NB4 (cell line): Measurements from ENCODE around the gene NOTCH1.

Experiments
- DNase-seq: peaks from one replicate; pipeline ENCODE4 v3.0.0; 2010; ENCODE audit warnings: low read depth
- H3K4me3 ChIP-seq: one replicate; pipeline ENCODE4 v1.5.1; 2011; ENCODE audit warnings: mild to moderate bottlenecking, low read depth, low read length, moderate library complexity
- MYC ChIP-seq: IDR thresholded peaks from 2 replicates; pipeline ENCODE4 v1.6.1; 2011; ENCODE audit warnings: low read depth, low read length
- POLR2A ChIP-seq: IDR thresholded peaks from 2 replicates; pipeline ENCODE4 v1.6.1; 2011; ENCODE audit warnings: mild to moderate bottlenecking; ENCODE audit not compliant: insufficient read length; ENCODE audit errors: extremely low read depth
- TF ChIP-seq, protein P1 (sequence below): IDR thresholded peaks from 2 replicates; pipeline ENCODE4 v1.6.1; 2011; ENCODE audit warnings: low read depth, low read length
- TF ChIP-seq, protein P2 (sequence below): IDR thresholded peaks from one replicate; pipeline ENCODE4 v1.5.1; 2012; ENCODE audit warnings: low read depth, low read length

The NOTCH1 gene

GRCh38 chr9:136448655-136449054 lies 97.2 kb downstream of the NOTCH1 start:
- DNase-seq, result no peak
- TF ChIP-seq, protein P1, sequence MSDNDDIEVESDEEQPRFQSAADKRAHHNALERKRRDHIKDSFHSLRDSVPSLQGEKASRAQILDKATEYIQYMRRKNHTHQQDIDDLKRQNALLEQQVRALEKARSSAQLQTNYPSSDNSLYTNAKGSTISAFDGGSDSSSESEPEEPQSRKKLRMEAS, result no peak
- TF ChIP-seq POLR2A (no peak), MYC (no peak)
- TF ChIP-seq, protein P2, sequence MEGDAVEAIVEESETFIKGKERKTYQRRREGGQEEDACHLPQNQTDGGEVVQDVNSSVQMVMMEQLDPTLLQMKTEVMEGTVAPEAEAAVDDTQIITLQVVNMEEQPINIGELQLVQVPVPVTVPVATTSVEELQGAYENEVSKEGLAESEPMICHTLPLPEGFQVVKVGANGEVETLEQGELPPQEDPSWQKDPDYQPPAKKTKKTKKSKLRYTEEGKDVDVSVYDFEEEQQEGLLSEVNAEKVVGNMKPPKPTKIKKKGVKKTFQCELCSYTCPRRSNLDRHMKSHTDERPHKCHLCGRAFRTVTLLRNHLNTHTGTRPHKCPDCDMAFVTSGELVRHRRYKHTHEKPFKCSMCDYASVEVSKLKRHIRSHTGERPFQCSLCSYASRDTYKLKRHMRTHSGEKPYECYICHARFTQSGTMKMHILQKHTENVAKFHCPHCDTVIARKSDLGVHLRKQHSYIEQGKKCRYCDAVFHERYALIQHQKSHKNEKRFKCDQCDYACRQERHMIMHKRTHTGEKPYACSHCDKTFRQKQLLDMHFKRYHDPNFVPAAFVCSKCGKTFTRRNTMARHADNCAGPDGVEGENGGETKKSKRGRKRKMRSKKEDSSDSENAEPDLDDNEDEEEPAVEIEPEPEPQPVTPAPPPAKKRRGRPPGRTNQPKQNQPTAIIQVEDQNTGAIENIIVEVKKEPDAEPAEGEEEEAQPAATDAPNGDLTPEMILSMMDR, result no peak
- no peak overlapping the region for H3K4me3 ChIP-seq

DNA sequence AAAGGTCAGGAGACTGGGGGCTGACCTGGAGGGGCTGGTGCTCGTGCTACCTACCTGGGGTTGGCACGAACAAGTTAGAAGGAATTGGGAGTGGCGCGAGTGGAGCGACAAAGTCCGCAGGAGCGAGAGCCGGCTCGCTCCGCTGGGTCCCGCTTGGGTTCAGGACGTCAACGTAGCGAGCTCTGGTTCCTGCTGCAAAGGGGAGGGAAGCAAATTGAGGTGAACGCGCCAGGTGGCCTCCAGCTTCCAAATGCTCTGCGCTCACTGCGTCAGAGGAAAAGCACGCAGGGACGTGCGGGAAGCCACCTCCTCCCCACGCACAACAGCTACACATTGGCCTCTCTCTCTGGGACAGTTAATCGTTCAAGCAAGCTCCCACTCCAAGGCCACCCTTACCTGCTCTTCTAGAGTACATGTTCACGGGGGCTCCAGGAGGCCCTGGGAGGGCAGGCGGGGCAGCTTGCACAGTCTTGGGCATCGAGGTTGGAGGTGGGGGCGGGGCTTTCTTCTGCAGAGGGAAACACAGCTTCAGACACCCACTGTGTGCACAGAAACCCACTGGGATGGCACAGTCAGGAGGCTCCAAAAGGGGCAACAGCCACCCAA lies 98.6 kb downstream of the NOTCH1 start:
- TF ChIP-seq, protein P1, result no peak
- TF ChIP-seq, protein P2, result no peak
- TF ChIP-seq MYC, result no peak
- no peak for TF ChIP-seq POLR2A
- DNase-seq, result no peak
- H3K4me3 ChIP-seq, result no peak overlapping the region

- H3K4me3 ChIP-seq, result no peak overlapping the region
- TF ChIP-seq, protein P2, result no peak
- TF ChIP-seq POLR2A, result no peak
- TF ChIP-seq, protein P1, result no peak
- TF ChIP-seq MYC, result no peak
- no peak for DNase-seq
Measured at GRCh38 chr9:136445799-136446198, 100.0 kb downstream of the NOTCH1 start.
